Measurements from ENCODE around the gene FIG4.

GRCh38 chr6:109854541-109855308, 163.6 kb downstream of the FIG4 start:
- TF ChIP-seq, protein P1, sequence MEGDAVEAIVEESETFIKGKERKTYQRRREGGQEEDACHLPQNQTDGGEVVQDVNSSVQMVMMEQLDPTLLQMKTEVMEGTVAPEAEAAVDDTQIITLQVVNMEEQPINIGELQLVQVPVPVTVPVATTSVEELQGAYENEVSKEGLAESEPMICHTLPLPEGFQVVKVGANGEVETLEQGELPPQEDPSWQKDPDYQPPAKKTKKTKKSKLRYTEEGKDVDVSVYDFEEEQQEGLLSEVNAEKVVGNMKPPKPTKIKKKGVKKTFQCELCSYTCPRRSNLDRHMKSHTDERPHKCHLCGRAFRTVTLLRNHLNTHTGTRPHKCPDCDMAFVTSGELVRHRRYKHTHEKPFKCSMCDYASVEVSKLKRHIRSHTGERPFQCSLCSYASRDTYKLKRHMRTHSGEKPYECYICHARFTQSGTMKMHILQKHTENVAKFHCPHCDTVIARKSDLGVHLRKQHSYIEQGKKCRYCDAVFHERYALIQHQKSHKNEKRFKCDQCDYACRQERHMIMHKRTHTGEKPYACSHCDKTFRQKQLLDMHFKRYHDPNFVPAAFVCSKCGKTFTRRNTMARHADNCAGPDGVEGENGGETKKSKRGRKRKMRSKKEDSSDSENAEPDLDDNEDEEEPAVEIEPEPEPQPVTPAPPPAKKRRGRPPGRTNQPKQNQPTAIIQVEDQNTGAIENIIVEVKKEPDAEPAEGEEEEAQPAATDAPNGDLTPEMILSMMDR (conservative IDR thresholded peaks at IDR 0.05 in 1 of 2, IDR thresholded peaks at IDR 0.05 in 1 of 2; ENCODE audit: extremely low read depth in 1 of 2, insufficient read depth in 1 of 2, low read depth in 1 of 2, low read length in 2 of 2), result no peak
- TF ChIP-seq EZH2 (IDR thresholded peaks at IDR 0.05; ENCODE audit: borderline replicate concordance, low read length), result no peak

Data from mammary epithelial cell (primary cell).